Measurements from ENCODE around the gene UBL5. TPM values are rescaled to one million over a fixed set of nuclear protein-coding genes. Genes with fewer than 3 reads are reported as not detected.

Gene UBL5
- 117 and 361 TPM in 2 replicates for total RNA-seq

DNA sequence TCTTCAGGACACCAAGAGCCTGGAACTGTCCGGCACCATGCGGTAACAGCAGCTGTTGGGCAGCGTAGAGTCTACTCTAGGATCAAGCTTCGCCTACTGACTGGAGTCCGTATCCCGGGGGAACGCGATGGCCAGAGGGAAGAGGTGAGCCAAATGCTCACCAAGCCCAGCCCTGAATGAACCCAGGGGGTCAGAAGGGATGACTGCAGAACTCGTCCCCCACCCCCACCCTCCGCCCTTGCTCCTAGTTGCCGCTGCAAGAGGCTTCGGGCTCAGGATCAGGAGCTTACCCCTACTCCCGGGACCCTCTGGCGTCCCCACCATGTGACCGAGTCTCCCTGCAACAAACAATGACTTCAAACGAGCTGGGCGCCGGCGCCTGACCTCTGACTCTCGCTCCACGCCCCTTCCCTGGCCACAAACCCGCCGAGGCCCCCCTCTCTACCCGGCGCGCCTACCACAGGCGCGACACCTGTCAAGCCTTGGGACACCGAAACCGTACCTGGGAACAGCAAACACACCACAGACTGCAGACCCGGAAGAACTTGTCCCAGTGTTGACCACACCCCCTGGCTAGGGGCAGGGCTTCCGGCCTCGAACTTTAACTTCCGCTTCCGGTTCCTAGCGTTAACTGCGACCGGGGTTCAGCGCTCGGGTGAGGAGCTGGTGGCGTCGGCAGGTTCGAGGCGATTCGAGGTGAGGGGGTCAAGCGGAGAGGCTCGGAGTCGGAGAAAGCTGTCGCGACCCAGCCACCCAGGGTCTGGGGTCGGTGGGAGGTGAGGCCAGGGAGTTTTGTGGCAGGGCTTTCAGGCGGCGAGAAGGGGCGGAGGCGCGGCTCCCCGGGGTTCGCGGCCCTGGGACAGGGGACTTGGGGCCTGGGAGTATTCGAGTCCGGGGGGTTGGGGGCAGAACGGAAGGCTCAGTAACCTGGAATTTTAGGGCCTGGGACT is at the start of gene UBL5:
Gene UBL5, plus strand, starts transcription at position 630 of the 950 bp plus-strand sequence. CDS start 420 bp downstream, outside the sequence.

DNA sequence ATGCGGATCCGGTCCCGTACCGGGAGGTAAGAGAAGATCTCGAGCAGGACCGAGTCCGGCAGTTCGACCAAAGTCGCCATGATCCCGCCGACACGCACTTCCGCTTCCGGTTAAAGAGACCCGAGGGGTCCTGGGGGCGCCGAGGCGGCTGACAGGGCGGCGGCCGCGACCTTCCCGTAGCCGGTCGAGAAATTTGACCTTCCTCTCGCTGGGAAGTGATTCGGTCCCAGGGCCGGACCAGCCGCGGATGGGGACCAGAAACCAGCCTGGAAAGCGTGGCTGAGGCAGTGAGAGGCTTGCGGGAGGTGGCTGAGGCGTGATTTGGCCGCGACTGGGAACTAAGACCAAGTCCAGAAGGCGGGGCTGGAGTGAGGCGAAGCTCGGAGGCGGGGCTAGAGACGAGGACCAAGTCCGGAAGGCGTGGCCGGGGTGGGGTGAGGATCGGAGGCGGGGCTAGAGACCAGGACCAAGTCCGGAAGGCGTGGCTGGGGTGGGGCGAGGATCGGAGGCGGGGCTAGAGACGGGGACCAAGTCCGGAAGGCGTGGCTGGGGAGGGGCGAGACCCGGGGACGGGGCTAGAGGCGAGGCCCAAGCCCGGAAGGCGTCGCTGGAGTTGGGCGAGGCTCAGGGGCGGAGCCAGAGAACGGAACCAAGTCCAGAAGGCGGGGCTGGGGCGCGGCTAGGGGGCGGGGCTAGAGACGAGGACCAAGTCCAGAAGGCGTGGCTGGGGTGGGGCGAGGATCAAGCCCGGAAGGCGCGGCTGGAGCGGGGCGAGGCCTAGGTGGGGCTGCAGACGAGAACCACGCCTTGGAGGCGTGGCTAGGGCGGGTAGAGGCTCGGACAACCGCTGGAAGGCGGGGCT is 8.8 kb upstream of the UBL5 start, which contains the start of gene FBXL12:
Gene FBXL12, minus strand, starts transcription at position 346 of the 862 bp plus-strand sequence. Its CDS starts 266 bp downstream, at position 80.

DNA sequence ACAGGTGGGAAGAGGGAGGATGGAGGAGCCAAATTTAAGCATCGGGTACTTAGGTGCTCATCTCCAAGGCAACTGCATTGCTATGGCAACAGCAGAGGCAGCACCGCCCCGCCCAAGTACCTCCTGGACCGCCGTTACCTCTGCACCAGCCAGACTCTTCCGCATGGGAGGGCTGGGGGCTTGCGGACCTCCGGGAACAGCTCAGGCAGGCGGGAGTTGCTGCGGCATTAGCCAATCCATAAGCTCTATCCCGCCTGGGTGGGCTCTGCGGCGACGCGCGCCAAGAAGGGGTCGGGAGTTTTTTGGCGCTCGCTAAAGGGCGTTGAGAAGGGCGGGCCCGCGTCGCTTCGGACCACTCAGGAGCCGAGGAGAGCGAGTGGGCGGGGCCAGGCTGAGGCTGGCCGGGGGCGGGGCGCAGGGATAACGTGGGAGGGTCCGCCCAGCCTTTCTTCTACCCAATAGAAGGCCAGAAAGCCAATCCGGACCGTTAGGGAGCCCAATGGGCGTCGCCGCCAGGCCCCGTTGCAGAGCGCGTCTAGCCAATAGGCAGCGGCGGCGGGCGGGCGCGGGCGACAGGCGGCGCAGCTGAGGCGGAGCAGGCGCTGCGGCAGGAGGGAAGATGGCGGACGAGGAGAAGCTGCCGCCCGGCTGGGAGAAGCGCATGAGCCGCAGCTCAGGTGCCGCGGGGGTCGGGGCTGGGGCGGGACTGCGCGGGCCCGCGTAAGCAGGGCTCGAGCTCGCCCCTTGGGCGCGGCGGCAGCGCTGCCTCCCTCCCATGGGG is 7.2 kb downstream of the UBL5 start, which contains the start of gene PIN1:
Gene PIN1, plus strand, starts transcription at position 593 of the 781 bp plus-strand sequence. Its CDS starts 27 bp downstream, at position 620.

Other genes starting within 250 kb of the UBL5 start
- gene ZNF121, start 243.4 kb upstream of the UBL5 start, total RNA-seq: 34.7 and 55.5 TPM in 2 replicates
- 56.7 and 65.1 TPM in 2 replicates for gene ZNF561, start 206.7 kb upstream of the UBL5 start, total RNA-seq
- 25.8 and 32.2 TPM in 2 replicates for gene ZNF562, start 152.8 kb upstream of the UBL5 start, total RNA-seq
- 12.5 and 13.7 TPM in 2 replicates for gene ZNF846, start 59.2 kb upstream of the UBL5 start, total RNA-seq
- gene FBXL12, start 8.8 kb upstream of the UBL5 start, total RNA-seq: 17.8 and 19.4 TPM in 2 replicates
- 78.4 and 92.5 TPM in 2 replicates for gene PIN1, start 7.4 kb downstream of the UBL5 start, total RNA-seq
- gene OLFM2, start 108.6 kb downstream of the UBL5 start, total RNA-seq: 2.5 and 3.0 TPM in 2 replicates
- gene COL5A3, start 182.6 kb downstream of the UBL5 start, total RNA-seq: 0.59 and 1.1 TPM in 2 replicates
- not detected in 2 replicates for gene RDH8, start 185.6 kb downstream of the UBL5 start, total RNA-seq